Occipital lobe (tissue), 3 donors: ENCODE results near the gene ITIH3. TPM values are rescaled to one million over a fixed set of nuclear protein-coding genes. Genes with fewer than 3 reads are reported as not detected.

Source experiments
- DNase-seq: peaks from one replicate; lab custom pipeline; 2025; lab: John Stamatoyannopoulos, UW
- small RNA-seq: library from RNA; depleted of rRNA; stranded (forward); fragments of <200 nt; gene quantifications from one replicate; pipeline ENCODE3, GENCODE V24; 2014
- total RNA-seq: library from RNA; depleted of rRNA; stranded (reverse); fragments of >200 nt; gene quantifications from one replicate; pipeline ENCODE4 v1.2.3, GENCODE V29; 2014

The ITIH3 gene
- total RNA-seq, 1 donor from 2014 or later = 0.16 TPM

GRCh38 chr3:52844290-52844975 lies 49.8 kb downstream of the ITIH3 start:
- no peak for DNase-seq

DNA sequence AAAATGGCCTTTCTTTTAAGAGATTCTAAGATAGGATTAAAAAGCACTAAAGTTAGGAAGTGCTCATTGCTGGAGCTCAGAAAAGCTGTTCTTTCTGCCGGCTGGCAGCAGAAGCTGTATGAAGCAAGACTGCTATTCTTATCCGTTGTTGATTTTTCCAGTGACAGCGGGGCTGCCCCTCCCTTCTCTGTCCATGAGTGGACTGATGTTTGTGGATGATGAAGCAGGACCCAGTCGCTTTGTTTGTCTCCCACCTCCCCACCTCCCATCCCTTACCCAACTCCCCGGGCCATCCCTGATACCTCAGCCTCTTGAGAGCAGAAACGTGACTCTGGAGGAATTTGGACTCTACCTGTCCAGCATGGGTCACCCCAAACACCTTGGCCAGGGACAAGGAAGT lies 50.6 kb downstream of the ITIH3 start:
- no peak for DNase-seq

- no peak for DNase-seq
These were observed 51.3 kb downstream of the ITIH3 start for GRCh38 chr3:52845691-52846431.

DNA sequence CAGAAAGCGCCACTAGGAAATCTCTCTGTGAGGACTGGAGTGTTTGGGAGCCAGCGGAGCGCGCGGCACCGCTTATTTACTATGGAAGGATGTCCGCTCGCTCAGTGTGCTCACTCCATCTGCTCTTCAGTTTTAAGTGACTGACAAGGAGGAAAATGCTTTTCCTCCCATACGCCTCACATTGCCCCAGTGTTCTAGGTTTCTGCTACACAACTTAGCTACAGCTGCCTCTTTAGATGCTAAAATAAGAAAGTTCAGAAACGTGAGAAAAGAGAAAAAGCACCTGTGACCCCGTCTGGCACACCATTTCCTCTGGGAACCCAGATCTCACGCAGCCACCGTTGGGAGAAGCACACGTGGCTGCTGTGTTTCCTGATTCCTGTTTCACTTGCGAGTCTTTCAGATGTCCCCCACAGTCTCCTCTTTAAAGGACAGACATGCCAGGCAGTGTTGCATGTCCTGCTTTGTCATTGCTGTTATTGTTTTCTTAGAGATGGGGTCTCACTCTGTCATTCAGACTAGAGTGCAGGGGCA lies 51.9 kb downstream of the ITIH3 start:
- no peak for DNase-seq

DNA sequence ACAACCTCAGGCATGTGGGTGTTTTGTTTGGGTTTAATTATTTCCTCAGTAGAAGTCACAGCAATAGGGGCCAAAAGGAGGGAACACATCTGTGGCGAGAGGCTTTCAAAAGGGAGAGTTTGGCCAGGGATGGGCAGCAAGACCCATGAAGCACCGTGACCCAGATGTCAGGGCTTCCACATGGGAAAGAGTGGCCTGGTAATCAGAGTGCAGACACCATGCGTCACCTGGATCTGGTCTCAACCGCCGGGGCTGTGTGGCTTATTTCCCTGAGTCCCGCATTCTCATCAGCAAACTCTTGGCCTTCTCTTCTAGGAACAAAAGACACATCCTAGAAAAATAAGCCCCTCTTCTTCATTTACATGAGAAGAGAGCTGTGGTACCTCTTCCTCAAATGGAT lies 52.6 kb downstream of the ITIH3 start:
- no peak for DNase-seq

- DNase-seq = no peak
These were observed 53.1 kb downstream of the ITIH3 start for GRCh38 chr3:52847726-52848125.

- DNase-seq = no peak
These were observed 54.0 kb downstream of the ITIH3 start for GRCh38 chr3:52848617-52849016.

- DNase-seq = no peak
These were observed 55.1 kb downstream of the ITIH3 start for GRCh38 chr3:52849656-52850055.

DNA sequence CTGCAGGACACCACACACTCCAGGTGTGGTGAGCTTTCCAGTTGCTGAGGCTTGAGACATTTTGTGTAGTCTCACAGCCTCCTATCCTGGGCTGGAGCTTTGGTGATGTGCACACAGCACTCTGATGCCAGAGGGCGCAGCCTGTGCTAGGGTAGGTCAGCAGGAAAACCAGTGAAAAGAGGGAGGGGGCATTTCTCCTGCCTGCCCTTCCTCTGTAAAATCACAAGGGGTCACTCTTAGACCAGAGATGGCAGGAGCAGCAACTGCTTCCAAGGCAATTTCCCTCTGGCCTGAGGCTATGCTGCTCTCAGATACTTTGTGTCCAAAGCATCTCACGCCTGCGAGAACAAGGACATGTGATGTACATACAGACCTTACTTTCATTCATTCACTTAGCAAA lies 56.8 kb downstream of the ITIH3 start:
- DNase-seq = no peak

GRCh38 chr3:52852419-52852818 lies 57.8 kb downstream of the ITIH3 start:
- DNase-seq = no peak

DNA sequence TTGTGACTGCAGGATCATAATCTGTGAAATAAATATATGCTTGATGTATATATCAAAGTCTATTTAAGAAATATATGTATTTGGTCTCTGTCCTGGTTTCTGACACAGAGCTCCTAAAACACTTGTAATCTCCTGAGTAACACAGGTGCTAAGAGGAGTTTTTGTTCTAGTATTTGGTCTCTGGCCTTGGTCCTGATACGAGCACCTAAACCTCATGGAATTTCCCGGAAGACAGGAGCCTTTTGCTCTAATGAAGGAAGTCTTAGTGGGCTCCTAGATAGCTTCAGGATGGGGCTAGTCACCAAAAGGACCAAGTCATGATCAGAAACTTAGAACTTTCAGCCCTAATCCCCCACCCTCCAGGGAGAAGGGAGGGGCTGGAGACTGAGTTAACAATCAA lies 59.4 kb downstream of the ITIH3 start:
- no peak for DNase-seq

GRCh38 chr3:52856666-52857065 lies 62.1 kb downstream of the ITIH3 start:
- no peak for DNase-seq

DNA sequence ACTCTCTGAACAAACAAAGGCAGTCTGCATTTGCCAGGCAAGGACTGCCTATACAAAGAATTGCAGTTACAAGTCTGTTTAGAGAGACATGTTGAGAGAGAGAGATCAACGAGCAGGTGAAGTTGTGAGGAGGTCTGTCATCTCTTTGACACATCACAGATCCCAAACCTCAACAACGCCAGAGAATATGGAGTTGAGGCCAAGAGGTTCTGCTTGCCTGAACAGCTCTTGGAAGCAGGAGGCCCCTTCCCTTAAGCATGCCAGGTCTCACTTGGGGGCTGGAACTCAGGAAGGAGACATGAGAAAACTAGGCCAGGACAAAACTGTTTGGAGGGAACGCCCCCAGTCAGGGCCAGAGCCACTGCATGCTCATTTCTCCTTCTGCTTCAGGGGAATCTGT lies 62.5 kb downstream of the ITIH3 start:
- no peak for DNase-seq

- DNase-seq = no peak
These were observed 63.3 kb downstream of the ITIH3 start for GRCh38 chr3:52857864-52858263.

Small RNA genes lying within 50 kb of the gene (small RNA-seq; reads per million reads assigned to genes)
- not detected for gene MIR8064
- gene MUSTN1 = not detected

Other genes starting within 250 kb of the ITIH3 start
- gene PBRM1, start 108.9 kb upstream of the ITIH3 start, total RNA-seq = 203 TPM
- 78.8 TPM for gene GNL3, start 108.8 kb upstream of the ITIH3 start, total RNA-seq
- gene GLT8D1, start 89.0 kb upstream of the ITIH3 start, total RNA-seq = 57.9 TPM
- gene SPCS1, start 88.7 kb upstream of the ITIH3 start, total RNA-seq = 29.6 TPM
- gene NEK4, start 23.9 kb upstream of the ITIH3 start, total RNA-seq = 46.0 TPM
- gene ITIH1, start 17.2 kb upstream of the ITIH3 start, total RNA-seq = 0.94 TPM
- 2.8 TPM for gene ITIH4, start 35.9 kb downstream of the ITIH3 start, total RNA-seq
- not detected for gene MUSTN1, start 40.2 kb downstream of the ITIH3 start, total RNA-seq
- gene STIMATE, start 102.8 kb downstream of the ITIH3 start, total RNA-seq = 9.2 TPM